GM21717 (cell line): ENCODE data around the gene MYO5B.
"Not testable (repeated sequence)": the region's sequence is repeated elsewhere in the genome, so short reads cannot be mapped to it uniquely, and the experiment has no call there.

Experiments used
- ATAC-seq: cut with Tn5 transposase; IDR thresholded peaks from one replicate; pipeline ENCODE4 v1.9.1; 2021; ENCODE audit warnings: mild to moderate bottlenecking, moderate library complexity; ENCODE audit not compliant: unreplicated experiment

The MYO5B gene

GRCh38 chr18:50105027-50105426 lies 89.9 kb downstream of the MYO5B start:
- no peak for ATAC-seq

- ATAC-seq = no peak
These were observed 90.5 kb downstream of the MYO5B start for GRCh38 chr18:50104421-50104820.

DNA sequence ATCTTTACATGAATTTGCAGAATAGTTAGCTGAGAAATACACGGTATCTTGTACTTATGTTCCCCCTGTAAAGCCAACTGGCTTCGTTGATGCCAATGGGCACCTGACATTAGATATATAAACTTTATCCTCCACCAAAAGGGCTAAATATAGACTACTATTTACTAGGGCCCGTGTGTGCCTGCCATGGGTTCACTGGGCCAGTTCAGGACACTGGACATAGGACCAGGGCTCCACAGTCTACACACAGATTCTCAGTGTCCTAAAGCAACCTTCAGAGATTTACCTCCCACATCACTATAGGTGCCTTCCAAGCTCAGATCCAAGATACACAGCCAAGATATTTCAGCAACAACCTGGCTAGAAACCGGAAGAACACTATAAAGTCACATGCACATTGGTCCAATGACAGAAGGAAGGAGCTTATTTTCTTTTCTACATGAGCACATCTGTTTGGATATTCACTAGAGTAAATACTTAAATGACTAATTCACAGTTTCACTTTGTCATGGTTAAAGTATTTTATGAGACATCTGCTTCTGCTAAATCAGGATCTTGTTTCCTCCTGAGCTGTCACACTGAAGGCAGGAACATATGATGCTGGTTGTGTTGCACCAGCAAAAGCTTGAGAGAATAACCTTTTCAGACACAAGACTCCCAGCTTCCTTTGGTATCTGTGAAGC lies 95.1 kb downstream of the MYO5B start:
- ATAC-seq = no peak

DNA sequence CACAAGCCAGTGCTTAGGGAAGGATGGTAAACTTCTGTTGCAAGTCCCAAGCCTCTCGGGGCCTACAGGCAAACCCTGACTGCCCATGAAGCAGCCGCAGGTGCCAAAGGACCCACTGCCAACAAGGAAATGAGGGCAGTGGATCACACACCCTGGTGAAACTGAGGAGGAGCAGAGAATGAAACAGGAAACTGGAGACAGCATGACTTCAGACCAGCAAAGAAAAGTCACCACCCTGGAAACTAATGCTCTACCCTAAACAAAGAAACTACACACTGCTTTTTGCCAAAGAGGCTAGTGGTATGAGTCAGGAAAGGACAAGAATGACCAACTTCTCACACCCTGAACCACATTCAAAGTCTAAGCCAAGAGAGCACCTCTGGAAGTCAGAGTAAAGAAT lies 97.2 kb downstream of the MYO5B start:
- ATAC-seq = no peak

GRCh38 chr18:50096766-50097435 lies 98.0 kb downstream of the MYO5B start:
- ATAC-seq = no peak

DNA sequence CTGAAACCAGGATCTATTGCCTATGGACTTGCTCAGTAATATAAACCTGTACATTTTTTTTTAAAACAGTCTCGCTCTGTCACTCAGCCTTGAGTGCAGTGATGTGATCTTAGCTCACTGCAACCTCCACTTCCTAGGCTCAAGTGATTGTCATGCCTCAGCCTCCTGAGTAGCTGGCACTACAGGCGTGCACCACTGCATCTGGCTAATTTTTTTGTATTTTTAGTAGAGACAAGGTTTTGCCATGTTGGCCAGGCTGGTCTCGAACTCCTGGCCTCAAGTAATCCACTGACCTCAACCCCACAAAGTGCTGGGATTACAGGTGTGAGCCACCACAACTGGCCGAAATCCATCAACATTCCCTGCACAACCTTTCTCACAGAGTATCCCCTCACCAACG lies 100.2 kb downstream of the MYO5B start:
- ATAC-seq = not testable (repeated sequence)

DNA sequence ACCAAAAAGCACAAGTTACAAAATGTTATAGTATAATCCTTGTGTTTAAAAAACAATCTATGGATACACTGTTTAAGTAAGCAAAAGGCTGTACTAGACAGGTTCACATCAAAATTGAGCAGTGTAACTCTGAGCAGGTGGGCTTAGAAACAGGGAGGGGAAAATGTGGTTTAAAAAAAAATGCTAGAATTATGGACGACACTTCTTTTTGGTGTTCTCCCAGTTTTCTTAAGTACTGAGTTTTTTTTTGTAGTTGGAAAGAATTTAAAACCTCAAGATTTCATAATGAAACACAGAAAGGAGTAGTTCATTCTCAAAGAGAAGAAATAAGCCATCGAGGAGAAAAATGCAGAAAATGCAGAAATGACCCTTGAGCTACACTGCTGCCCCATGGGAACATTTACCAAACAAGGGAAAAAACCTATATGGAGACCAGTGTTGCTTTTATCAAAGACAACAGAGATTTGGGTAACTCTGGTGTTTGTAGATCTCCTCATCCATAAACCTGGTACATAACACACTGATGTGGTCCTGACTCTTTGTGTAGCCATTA lies 100.7 kb downstream of the MYO5B start:
- no peak for ATAC-seq

GRCh38 chr18:50093366-50094064 lies 101.4 kb downstream of the MYO5B start:
- no peak for ATAC-seq

- ATAC-seq = no peak
These were observed 102.6 kb downstream of the MYO5B start for GRCh38 chr18:50092245-50092805.

GRCh38 chr18:50091509-50092244 lies 103.3 kb downstream of the MYO5B start:
- ATAC-seq = no peak

DNA sequence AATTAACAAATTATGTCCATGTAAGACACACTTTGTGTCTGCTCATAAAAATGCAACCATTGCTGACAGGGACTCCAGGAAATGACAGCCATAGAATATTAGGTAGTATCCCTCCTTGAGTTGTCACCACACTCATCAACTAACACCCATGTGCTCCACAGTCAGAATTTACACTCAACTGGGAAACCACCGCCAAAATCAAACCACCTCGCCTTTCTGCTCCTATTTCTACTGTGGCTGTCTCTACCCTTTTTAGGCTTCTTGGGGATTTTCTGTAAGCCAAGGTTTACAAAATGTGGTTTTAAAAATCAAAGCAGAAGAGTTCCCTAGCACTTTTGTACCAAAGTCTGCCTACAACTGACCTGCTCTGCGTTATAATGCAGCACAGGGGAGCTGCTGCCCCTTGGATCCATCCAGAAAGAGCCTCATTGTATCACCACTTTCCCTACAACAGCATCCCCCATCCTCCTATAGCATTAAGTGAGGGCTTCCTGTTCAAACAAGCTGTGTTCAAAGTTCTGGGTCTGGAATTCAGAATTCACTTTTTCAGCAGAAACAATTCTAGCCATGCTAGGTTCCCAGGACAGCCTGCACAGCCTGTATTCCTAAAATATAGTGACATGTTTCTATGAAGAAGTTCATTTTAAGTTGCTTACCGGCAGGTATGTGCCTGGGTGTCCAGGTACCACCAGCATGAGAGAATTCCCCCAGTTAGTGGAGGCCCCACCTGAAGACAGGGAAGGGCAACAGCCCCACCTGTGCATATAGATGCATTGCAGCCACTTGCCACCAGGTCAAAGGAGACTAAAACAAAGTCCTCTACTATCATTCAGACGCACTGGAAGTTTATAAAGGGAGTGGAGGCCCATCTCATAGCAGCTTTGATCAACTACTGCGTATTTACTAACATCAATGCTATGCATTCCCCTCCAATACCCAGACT lies 104.3 kb downstream of the MYO5B start:
- no peak for ATAC-seq

DNA sequence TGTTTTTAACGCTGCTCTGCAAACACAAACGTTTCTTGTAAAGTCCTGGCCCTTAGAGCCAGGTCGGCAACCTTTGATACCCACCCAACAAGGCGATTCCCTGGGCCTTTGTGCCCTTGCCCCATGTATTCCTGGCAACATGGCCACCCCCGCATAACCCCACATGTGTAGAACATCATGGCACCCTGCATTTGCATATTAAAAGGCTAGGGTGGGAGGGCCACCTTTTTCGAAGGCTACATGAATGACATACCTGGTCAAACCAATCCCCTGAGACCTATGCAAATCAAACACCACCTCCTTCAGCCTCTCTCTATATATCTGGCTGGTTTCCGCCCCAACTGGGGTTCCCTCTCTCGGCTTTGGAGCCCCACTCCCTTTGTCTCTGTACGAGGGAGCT lies 105.2 kb downstream of the MYO5B start:
- ATAC-seq = no peak

- no peak for ATAC-seq
These were observed 111.2 kb downstream of the MYO5B start for GRCh38 chr18:50083708-50084107.

GRCh38 chr18:50080932-50081560 lies 113.9 kb downstream of the MYO5B start:
- ATAC-seq = no peak

GRCh38 chr18:50080316-50080715 lies 114.6 kb downstream of the MYO5B start:
- ATAC-seq = no peak

DNA sequence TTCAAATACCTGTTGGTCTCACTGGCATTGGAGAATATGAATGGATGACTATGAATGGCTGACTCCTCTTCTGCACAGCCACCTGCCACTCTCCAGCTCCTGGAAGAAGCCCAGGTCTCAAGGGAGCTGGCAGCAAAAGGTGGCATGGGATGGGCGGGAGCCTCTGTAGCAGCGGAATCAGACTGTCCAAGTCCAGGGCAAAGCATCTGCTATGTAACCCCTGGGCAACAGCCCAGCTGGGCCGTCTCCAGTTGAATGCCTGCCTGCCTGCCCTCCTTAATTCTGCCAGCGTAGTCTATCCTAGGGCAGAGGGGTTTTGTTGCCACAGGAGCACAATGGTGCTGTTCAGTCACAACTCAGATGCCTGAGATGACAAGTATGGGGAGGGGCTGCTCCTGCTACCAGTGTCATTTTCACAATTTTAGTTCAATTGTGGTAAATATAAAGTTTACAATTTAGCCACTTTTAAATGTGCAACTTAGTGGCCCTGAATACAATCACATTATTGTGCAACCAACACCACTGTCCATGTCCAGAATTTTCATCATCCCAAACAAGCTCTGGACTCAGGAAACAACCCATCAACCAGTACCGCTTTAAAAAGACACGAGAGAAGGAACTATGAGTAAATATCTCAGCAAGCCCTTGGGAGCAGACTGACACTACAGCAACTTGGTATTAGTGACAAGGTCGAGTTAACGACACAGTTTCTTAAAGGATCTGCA lies 115.2 kb downstream of the MYO5B start:
- ATAC-seq = no peak

GRCh38 chr18:50076277-50076676 lies 118.7 kb downstream of the MYO5B start:
- no peak for ATAC-seq

- ATAC-seq = no peak
These were observed 119.2 kb downstream of the MYO5B start for GRCh38 chr18:50075772-50076171.

- no peak for ATAC-seq
These were observed 120.5 kb downstream of the MYO5B start for GRCh38 chr18:50074404-50074803.
